Measurements from ENCODE around the gene KRT83.

The KRT83 gene

DNA sequence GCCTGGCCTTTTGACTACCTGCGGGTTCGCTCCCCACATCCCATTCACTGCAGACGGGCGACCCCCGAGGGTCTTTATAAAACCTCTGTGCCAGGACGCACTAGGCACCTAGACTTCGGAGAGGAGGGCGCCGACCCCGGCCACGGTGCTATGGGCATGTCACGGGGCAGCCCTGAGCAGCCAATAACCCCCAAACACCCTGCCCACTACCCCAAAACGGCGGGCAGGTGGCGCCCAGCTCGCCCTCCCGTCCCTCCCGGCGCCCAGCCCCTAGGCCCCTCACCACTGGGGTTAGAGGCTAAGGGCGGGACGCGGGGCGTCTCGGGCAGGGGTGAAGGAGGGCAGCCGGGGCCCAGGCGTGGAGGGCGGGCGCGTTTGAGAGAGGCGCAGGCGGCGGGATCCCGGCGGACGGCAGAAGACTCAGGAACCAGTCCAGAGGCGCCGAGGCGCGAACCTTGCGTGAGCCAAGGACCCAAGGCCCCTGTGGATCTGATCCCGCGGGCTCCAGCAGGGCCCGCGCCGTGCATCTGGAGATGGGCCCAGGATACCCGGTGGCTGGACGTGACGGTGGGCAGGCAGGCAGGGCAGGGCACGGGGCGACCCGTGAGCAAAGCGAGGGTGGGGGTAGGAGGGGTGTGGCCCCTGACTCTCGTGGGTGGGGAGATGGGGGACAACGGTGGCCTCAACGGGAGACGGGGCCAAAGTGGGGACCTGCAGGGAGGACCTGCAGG, 35.0 kb upstream of the KRT83 start:
- TF ChIP-seq EZH2phosphoT487 (IDR thresholded peaks at IDR 0.05; ENCODE audit: low read length) (no peak), EZH2 (optimal IDR thresholded peaks at IDR 0.05; ENCODE audit: low read depth, low read length) (no peak), CTCF (IDR thresholded peaks at IDR 0.05; ENCODE audit: low read length) (no peak)
- H3F3A ChIP-seq (ENCODE audit: insufficient read depth, low read length): no peaks in the 10 kb centered on the region
- no peak overlapping the region for H3K9ac ChIP-seq (ENCODE audit: low read length)
- H3K4me3 ChIP-seq (ENCODE audit: low read length): no peak overlapping the region
- H3K36me3 ChIP-seq (replicated peaks; ENCODE audit: insufficient read depth, low read length): no peaks in the 10 kb centered on the region
- no peak for DNase-seq
- H3K4me1 ChIP-seq (ENCODE audit: low read length): peaks cover 6% of the 10 kb centered on the region; the same call in 1 of the 2 replicates
- H3K9me3 ChIP-seq (replicated peaks; ENCODE audit: insufficient read depth, low read length): no peaks in the 10 kb centered on the region
- H3K9me2 ChIP-seq (replicated peaks; ENCODE audit: insufficient read depth, low read length): no peaks in the 10 kb centered on the region
- no peaks in the 10 kb centered on the region for H3K79me2 ChIP-seq (ENCODE audit: low read length)
- H3K27me3 ChIP-seq (replicated peaks; ENCODE audit: insufficient read depth, low read length): peaks cover 86% of the 10 kb centered on the region
- H2AFZ ChIP-seq (ENCODE audit: low read length): no peak overlapping the region
- H4K20me1 ChIP-seq (ENCODE audit: insufficient read depth, low read length): no peaks in the 10 kb centered on the region
- H3K27ac ChIP-seq (ENCODE audit: low read length): no peak overlapping the region
- no peak overlapping the region for H3K4me2 ChIP-seq (ENCODE audit: low read depth, low read length)

GRCh38 chr12:52355176-52355575, 34.0 kb upstream of the KRT83 start:
- no peaks in the 10 kb centered on the region for H3K9me3 ChIP-seq (replicated peaks; ENCODE audit: insufficient read depth, low read length)
- H3K9ac ChIP-seq (ENCODE audit: low read length): no peak overlapping the region
- no peak overlapping the region for H2AFZ ChIP-seq (ENCODE audit: low read length)
- TF ChIP-seq EZH2 (optimal IDR thresholded peaks at IDR 0.05; ENCODE audit: low read depth, low read length) (no peak), EZH2phosphoT487 (IDR thresholded peaks at IDR 0.05; ENCODE audit: low read length) (no peak), CTCF (IDR thresholded peaks at IDR 0.05; ENCODE audit: low read length) (no peak)
- no peaks in the 10 kb centered on the region for H3K36me3 ChIP-seq (replicated peaks; ENCODE audit: insufficient read depth, low read length)
- no peaks in the 10 kb centered on the region for H3F3A ChIP-seq (ENCODE audit: insufficient read depth, low read length)
- no peak overlapping the region for H3K4me3 ChIP-seq (ENCODE audit: low read length)
- no peak for DNase-seq
- no peaks in the 10 kb centered on the region for H4K20me1 ChIP-seq (ENCODE audit: insufficient read depth, low read length)
- peaks cover 86% of the 10 kb centered on the region for H3K27me3 ChIP-seq (replicated peaks; ENCODE audit: insufficient read depth, low read length)
- H3K9me2 ChIP-seq (replicated peaks; ENCODE audit: insufficient read depth, low read length): no peaks in the 10 kb centered on the region
- peaks cover 6% of the 10 kb centered on the region; the same call in 1 of the 2 replicates for H3K4me1 ChIP-seq (ENCODE audit: low read length)
- no peaks in the 10 kb centered on the region for H3K79me2 ChIP-seq (ENCODE audit: low read length)
- no peak overlapping the region for H3K27ac ChIP-seq (ENCODE audit: low read length)
- no peak overlapping the region for H3K4me2 ChIP-seq (ENCODE audit: low read depth, low read length)

- H3K36me3 ChIP-seq (replicated peaks; ENCODE audit: insufficient read depth, low read length): no peaks in the 10 kb centered on the region
- H3K27me3 ChIP-seq (replicated peaks; ENCODE audit: insufficient read depth, low read length): peaks cover 91% of the 10 kb centered on the region
- no peak overlapping the region for H3K4me2 ChIP-seq (ENCODE audit: low read depth, low read length)
- no peaks in the 10 kb centered on the region for H3F3A ChIP-seq (ENCODE audit: insufficient read depth, low read length)
- no peaks in the 10 kb centered on the region for H3K9me2 ChIP-seq (replicated peaks; ENCODE audit: insufficient read depth, low read length)
- peaks cover 6% of the 10 kb centered on the region; the same call in 1 of the 2 replicates for H3K4me1 ChIP-seq (ENCODE audit: low read length)
- H3K9me3 ChIP-seq (replicated peaks; ENCODE audit: insufficient read depth, low read length): no peaks in the 10 kb centered on the region
- H3K27ac ChIP-seq (ENCODE audit: low read length): no peak overlapping the region
- H4K20me1 ChIP-seq (ENCODE audit: insufficient read depth, low read length): no peaks in the 10 kb centered on the region
- no peak for DNase-seq
- H2AFZ ChIP-seq (ENCODE audit: low read length): no peak overlapping the region
- H3K9ac ChIP-seq (ENCODE audit: low read length): no peak overlapping the region
- H3K79me2 ChIP-seq (ENCODE audit: low read length): no peaks in the 10 kb centered on the region
- TF ChIP-seq EZH2 (optimal IDR thresholded peaks at IDR 0.05; ENCODE audit: low read depth, low read length) (no peak), CTCF (IDR thresholded peaks at IDR 0.05; ENCODE audit: low read length) (no peak), EZH2phosphoT487 (IDR thresholded peaks at IDR 0.05; ENCODE audit: low read length) (no peak)
- H3K4me3 ChIP-seq (ENCODE audit: low read length): no peak overlapping the region
Measured at GRCh38 chr12:52354200-52354599, 33.0 kb upstream of the KRT83 start.
